Measurements from ENCODE around the gene KCNK4.
A peak's percentile ranks its signal among the peaks of the same experiment; 100 is the strongest.

The KCNK4 gene

DNA sequence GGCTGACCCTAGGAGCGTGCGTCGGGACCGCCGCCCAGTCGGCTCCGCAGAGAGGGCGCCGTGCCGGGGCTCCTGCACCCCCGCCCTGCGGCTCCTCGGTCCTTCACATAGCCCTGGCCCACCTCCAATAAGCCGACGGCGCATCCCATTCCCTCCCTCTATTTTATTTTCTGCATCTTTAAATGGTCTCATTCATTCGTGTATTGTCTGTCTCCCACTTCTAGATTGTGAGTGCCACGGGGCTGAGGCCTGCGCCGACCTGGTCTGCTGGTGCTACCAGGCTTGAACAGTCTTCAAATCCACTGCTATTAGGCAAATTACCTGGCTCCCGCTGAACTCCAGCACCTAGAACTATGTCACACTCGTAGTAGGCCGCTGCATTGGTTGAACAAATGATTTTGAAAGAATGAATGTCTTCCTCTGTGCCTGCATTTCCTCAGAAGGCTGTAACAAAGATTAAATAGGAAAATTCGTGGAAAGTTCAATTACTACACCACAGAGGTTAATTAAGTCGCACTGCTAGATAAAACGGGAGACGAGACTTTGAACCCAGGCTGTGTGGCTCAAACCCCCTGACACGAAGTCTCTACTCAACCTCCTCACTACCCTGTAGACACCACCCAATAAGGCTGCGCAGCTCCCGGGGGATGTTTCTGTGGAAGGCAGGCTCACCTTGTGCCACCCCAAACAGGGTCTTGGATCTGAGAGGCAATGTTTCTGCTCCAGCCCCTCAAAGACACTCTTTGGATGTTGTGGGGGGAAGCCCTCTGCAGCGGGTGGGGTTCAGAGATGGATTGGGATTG lies 43.2 kb upstream of the KCNK4 start:
- H3K27me3 ChIP-seq (ENCODE audit: control insufficient read depth, insufficient read depth, low read length), result no peaks in the 10 kb centered on the region

GRCh38 chr11:64248578-64248977 lies 42.5 kb upstream of the KCNK4 start:
- no peak for DNase-seq (ENCODE audit: low read depth, low spot score)
- H3K27me3 ChIP-seq (ENCODE audit: control insufficient read depth, insufficient read depth, low read length), result no peaks in the 10 kb centered on the region
- H3K36me3 ChIP-seq (ENCODE audit: control insufficient read depth, insufficient read depth, low read length), result peaks cover 7% of the 10 kb centered on the region; the same call in 1 of the 2 replicates
- H3K4me1 ChIP-seq (ENCODE audit: control insufficient read depth, insufficient read depth, low read length), result peaks cover 20% of the 10 kb centered on the region
- no CpG with 5 or more reads among the region's 7 CpGs for WGBS (ENCODE audit: insufficient coverage, insufficient read length)
- H3K9me3 ChIP-seq (ENCODE audit: control insufficient read depth, insufficient read depth, low read length), result no peaks in the 10 kb centered on the region
- H3K27ac ChIP-seq (ENCODE audit: low read length), result no peak overlapping the region
- no peak overlapping the region for H3K4me3 ChIP-seq (ENCODE audit: low read length)

More for the DNA sequence above, 43.2 kb upstream of the KCNK4 start:
- Histone ChIP-seq H3K27ac (ENCODE audit: low read length) (no peak overlapping the region), H3K4me1 (ENCODE audit: control insufficient read depth, insufficient read depth, low read length) (peaks cover 20% of the 10 kb centered on the region), H3K9me3 (ENCODE audit: control insufficient read depth, insufficient read depth, low read length) (no peaks in the 10 kb centered on the region), H3K36me3 (ENCODE audit: control insufficient read depth, insufficient read depth, low read length) (peaks cover 11% of the 10 kb centered on the region; the same call in 1 of the 2 replicates), H3K4me3 (ENCODE audit: low read length) (peak overlapping the region; percentile 87; the same call in 1 of the 2 replicates)
- no CpG with 5 or more reads among the region's 31 CpGs for WGBS (ENCODE audit: insufficient coverage, insufficient read length)
- no peak for DNase-seq (ENCODE audit: low read depth, low spot score)

DNA sequence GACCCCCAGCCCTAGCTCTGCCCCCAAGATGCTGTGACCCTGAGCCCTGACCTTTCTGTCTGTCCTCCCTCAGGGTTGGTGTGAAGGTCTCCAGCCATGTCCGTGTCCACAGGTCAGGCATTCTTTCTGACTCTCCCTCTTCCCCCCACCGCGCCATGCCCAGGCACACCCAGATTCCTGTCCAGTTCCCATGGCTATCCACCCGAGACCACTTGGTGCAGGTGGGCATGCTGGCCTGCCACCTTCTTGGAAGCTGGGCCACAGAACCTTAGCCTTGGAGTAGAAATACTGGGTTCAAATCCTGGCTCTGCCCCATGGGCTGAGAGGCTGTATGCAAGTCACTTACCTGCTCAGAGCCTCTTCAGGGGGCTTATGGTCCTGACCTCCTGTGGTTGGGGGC lies 42.1 kb upstream of the KCNK4 start:
- no peaks in the 10 kb centered on the region for H3K27me3 ChIP-seq (ENCODE audit: control insufficient read depth, insufficient read depth, low read length)
- H3K4me1 ChIP-seq (ENCODE audit: control insufficient read depth, insufficient read depth, low read length), result peaks cover 20% of the 10 kb centered on the region
- peak overlapping the region; percentile 36 for H3K27ac ChIP-seq (ENCODE audit: low read length)
- no peak overlapping the region for H3K4me3 ChIP-seq (ENCODE audit: low read length)
- no peak for DNase-seq (ENCODE audit: low read depth, low spot score)
- WGBS (ENCODE audit: insufficient coverage, insufficient read length), result no CpG with 5 or more reads among the region's 4 CpGs
- no peaks in the 10 kb centered on the region for H3K9me3 ChIP-seq (ENCODE audit: control insufficient read depth, insufficient read depth, low read length)
- peaks cover 4% of the 10 kb centered on the region; the same call in 1 of the 2 replicates for H3K36me3 ChIP-seq (ENCODE audit: control insufficient read depth, insufficient read depth, low read length)

DNA sequence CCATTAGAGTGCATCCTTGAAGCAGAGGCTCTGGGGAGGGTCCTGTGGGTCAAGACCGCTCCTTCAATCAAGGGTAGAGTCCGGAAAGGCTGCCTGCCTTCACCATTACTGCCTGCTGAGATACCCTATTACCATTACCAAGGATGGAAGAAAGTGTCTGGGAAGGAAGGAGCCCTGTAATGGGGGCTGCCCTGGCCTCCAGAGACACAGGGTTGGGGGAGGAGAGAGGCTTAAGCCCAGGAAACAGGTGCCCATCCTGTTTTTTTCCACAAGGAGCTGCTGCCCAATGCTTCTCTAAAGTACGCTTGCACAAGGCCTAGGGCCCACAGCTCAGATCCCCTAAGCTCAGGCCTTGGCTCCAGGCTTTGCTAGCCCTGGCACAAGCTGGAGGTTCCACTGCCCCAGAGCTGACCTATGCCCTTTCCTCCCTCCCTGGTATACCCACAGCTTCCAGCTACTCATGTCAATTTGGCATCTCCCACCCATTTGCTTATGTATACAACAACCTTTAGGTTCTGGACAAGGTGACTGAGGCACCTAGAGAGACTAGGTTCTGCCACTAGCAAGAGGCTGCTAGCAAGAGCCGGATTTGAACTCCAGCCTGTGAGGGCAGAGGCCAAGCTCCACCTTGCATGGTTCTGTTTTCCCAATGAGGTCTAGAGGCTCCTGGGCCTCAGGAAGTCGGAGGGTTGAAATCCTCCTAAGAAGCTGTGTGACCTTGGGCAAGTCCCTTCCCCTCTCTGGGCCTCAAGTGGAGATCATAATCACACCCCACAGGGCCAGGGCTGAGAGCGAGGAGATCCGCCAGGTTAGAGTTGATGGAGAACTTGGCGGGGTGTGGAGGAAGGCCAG lies 41.3 kb upstream of the KCNK4 start:
- no peak for DNase-seq (ENCODE audit: low read depth, low spot score)
- Histone ChIP-seq H3K4me3 (ENCODE audit: low read length) (no peak overlapping the region), H3K9me3 (ENCODE audit: control insufficient read depth, insufficient read depth, low read length) (no peaks in the 10 kb centered on the region), H3K27ac (ENCODE audit: low read length) (peak overlapping the region; percentile 36), H3K4me1 (ENCODE audit: control insufficient read depth, insufficient read depth, low read length) (peaks cover 20% of the 10 kb centered on the region), H3K27me3 (ENCODE audit: control insufficient read depth, insufficient read depth, low read length) (no peaks in the 10 kb centered on the region), H3K36me3 (ENCODE audit: control insufficient read depth, insufficient read depth, low read length) (peaks cover 9% of the 10 kb centered on the region)
- no CpG with 5 or more reads among the region's 8 CpGs for WGBS (ENCODE audit: insufficient coverage, insufficient read length)

- Histone ChIP-seq H3K4me1 (ENCODE audit: control insufficient read depth, insufficient read depth, low read length) (peaks cover 17% of the 10 kb centered on the region), H3K27ac (ENCODE audit: low read length) (no peak overlapping the region), H3K36me3 (ENCODE audit: control insufficient read depth, insufficient read depth, low read length) (peaks cover 12% of the 10 kb centered on the region), H3K4me3 (ENCODE audit: low read length) (peak overlapping the region; percentile 50; the same call in 1 of the 2 replicates), H3K27me3 (ENCODE audit: control insufficient read depth, insufficient read depth, low read length) (no peaks in the 10 kb centered on the region), H3K9me3 (ENCODE audit: control insufficient read depth, insufficient read depth, low read length) (no peaks in the 10 kb centered on the region)
- no CpG with 5 or more reads among the region's 13 CpGs for WGBS (ENCODE audit: insufficient coverage, insufficient read length)
- DNase-seq (ENCODE audit: low read depth, low spot score), result no peak
Measured at GRCh38 chr11:64250415-64251015, 40.6 kb upstream of the KCNK4 start.

- no peak within 1 kb of the TSS for H3K27ac ChIP-seq (ENCODE audit: low read length)
- DNase-seq (ENCODE audit: low read depth, low spot score), result no peak
Measured at GRCh38 chr11:64251016-64251752, 39.9 kb upstream of the KCNK4 start, which contains the start of gene PLCB3. Gene PLCB3 (plus strand): TSS chr11:64251530. CDS start chr11:64251650, 120 bp downstream.

DNA sequence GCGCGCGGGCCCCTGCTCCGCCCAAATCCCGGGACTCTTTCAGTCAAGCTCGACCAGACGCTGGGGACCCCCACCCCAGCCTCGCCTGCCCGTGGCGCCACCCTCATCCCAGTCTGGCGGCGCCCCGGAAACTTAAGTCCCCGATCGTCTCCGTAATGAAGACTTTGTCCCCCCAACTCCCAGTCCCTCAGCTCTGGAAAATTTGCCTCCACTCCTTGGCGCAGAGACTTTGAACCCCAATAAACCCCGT lies 39.4 kb upstream of the KCNK4 start:
- Histone ChIP-seq H3K4me1 (ENCODE audit: control insufficient read depth, insufficient read depth, low read length) (peaks cover 17% of the 10 kb centered on the region), H3K27me3 (ENCODE audit: control insufficient read depth, insufficient read depth, low read length) (no peaks in the 10 kb centered on the region), H3K36me3 (ENCODE audit: control insufficient read depth, insufficient read depth, low read length) (peaks cover 24% of the 10 kb centered on the region), H3K9me3 (ENCODE audit: control insufficient read depth, insufficient read depth, low read length) (no peaks in the 10 kb centered on the region), H3K4me3 (ENCODE audit: low read length) (peak overlapping the region; percentile 84; the same call in 1 of the 2 replicates), H3K27ac (ENCODE audit: low read length) (no peak overlapping the region)
- DNase-seq (ENCODE audit: low read depth, low spot score), result no peak
- no CpG with 5 or more reads among the region's 18 CpGs for WGBS (ENCODE audit: insufficient coverage, insufficient read length)

More at GRCh38 chr11:64251016-64251752, 39.9 kb upstream of the KCNK4 start, which contains the start of gene PLCB3:
- Histone ChIP-seq H3K4me1 (ENCODE audit: control insufficient read depth, insufficient read depth, low read length) (peaks cover 17% of the 10 kb centered on the region), H3K36me3 (ENCODE audit: control insufficient read depth, insufficient read depth, low read length) (peaks cover 19% of the 10 kb centered on the region), H3K9me3 (ENCODE audit: control insufficient read depth, insufficient read depth, low read length) (no peaks in the 10 kb centered on the region), H3K4me3 (ENCODE audit: low read length) (peak within 1 kb of the TSS; percentile 84; the same call in 1 of the 2 replicates), H3K27me3 (ENCODE audit: control insufficient read depth, insufficient read depth, low read length) (no peaks in the 10 kb centered on the region)
- no CpG with 5 or more reads among the region's 75 CpGs for WGBS (ENCODE audit: insufficient coverage, insufficient read length)

DNA sequence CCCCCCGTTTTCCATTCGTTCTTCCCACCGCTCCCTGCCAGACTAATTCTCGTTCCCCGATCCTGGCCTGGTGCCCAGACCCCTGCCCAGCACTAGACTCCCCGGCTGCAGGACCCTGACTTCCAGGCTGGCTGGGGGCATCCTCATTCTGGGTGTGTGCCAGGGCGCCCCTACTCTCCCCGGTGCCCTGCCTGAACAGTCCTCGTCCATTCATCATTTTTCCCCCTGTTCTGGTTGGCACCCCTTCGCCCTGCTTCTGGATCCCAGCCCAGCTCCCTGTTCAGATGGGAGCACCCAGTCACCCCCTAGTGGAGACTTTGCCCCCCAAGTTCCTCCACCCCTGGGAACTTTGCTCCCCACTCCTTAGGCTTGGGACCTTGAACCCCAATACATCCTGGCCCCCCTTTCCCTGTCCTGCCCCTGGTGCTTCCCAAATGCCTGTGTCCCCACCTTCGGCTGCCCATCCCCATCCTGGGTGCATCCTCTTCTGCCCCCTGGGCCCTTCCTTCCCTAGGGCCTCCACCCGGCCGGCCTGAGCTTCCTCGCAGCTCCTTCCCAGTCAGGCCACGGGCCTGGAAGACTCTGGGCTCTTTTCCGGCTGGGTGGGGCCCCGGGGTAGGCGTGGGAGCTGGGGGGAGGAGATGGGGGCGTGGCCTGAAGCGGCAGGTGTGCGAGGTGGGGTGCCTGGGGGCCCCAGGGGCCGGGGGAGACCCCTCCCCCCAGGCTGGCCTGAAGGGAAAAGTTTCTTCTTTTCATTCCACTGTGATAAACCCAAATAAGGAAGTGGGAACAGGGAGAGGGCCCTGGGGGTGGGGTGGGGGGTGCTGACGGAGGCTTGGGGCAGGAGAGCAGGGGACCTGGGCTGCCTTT lies 38.9 kb upstream of the KCNK4 start:
- WGBS (ENCODE audit: insufficient coverage, insufficient read length), result no CpG with 5 or more reads among the region's 23 CpGs

DNA sequence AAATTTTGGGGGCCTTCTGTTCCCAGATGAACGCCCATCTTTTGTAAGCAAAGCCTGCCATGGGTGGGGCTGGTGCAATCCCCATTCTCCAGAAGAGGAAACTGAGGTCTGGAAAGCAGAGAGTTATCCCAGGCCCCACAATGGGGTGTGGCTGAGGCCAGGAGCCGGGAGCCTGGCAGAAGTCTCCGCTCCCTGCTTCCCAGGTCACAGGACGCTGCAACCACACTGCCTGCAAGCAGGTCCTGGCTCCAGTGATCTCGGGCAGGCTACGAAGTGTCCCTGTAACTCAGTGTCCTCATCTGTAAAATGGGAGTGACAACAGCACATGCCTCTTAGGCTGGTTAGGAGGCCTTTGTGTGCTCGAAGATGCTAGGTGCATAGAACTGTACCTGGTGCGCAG lies 38.1 kb upstream of the KCNK4 start:
- H3K4me1 ChIP-seq (ENCODE audit: control insufficient read depth, insufficient read depth, low read length), result peaks cover 15% of the 10 kb centered on the region
- H3K36me3 ChIP-seq (ENCODE audit: control insufficient read depth, insufficient read depth, low read length), result peaks cover 25% of the 10 kb centered on the region
- no peak overlapping the region for H3K4me3 ChIP-seq (ENCODE audit: low read length)
- no CpG with 5 or more reads among the region's 8 CpGs for WGBS (ENCODE audit: insufficient coverage, insufficient read length)
- DNase-seq (ENCODE audit: low read depth, low spot score), result no peak
- H3K27ac ChIP-seq (ENCODE audit: low read length), result no peak overlapping the region
- no peaks in the 10 kb centered on the region for H3K27me3 ChIP-seq (ENCODE audit: control insufficient read depth, insufficient read depth, low read length)
- no peaks in the 10 kb centered on the region for H3K9me3 ChIP-seq (ENCODE audit: control insufficient read depth, insufficient read depth, low read length)

More for the DNA sequence above, 38.9 kb upstream of the KCNK4 start:
- no peak overlapping the region for H3K27ac ChIP-seq (ENCODE audit: low read length)
- H3K9me3 ChIP-seq (ENCODE audit: control insufficient read depth, insufficient read depth, low read length), result no peaks in the 10 kb centered on the region
- no peak for DNase-seq (ENCODE audit: low read depth, low spot score)
- peaks cover 25% of the 10 kb centered on the region for H3K36me3 ChIP-seq (ENCODE audit: control insufficient read depth, insufficient read depth, low read length)
- H3K4me1 ChIP-seq (ENCODE audit: control insufficient read depth, insufficient read depth, low read length), result peaks cover 17% of the 10 kb centered on the region
- H3K27me3 ChIP-seq (ENCODE audit: control insufficient read depth, insufficient read depth, low read length), result no peaks in the 10 kb centered on the region
- peak overlapping the region; percentile 84; the same call in 1 of the 2 replicates for H3K4me3 ChIP-seq (ENCODE audit: low read length)

Measured in iPS DF 6.9 (cell line).